WTC11 (cell line): ENCODE measurements around the gene AMOTL1. TPM values are rescaled to one million over a fixed set of nuclear protein-coding genes. Genes with fewer than 3 reads are reported as not detected.

Source experiments
- ATAC-seq: fragments of 200-7000 bp; cut with Tn5 transposase; 2 replicates; pipeline ENCODE4 v1.10.0; 2021; ENCODE audit warnings: mild to moderate bottlenecking, moderate library complexity
- CTCF ChIA-PET: fragments of 300-600 bp; sonication (Branson Sonifier 250); formaldehyde crosslinking; loops from one replicate; lab custom pipeline; 2021; ENCODE audit warnings: antibody characterized with exemption; lab: Charles Lee
- POLR2A ChIA-PET: fragments of 350-600 bp; sonication (Branson Sonifier 250); formaldehyde crosslinking; loops from one replicate; lab custom pipeline; 2021; ENCODE audit warnings: antibody characterized with exemption; lab: Charles Lee
- DNase-seq: peaks from one replicate; pipeline ENCODE4 v3.0.0; 2021; ENCODE audit warnings: low spot score
- H3K27ac Mint-ChIP-seq: 2 replicates; pipeline ENCODE4 v1.8.0; 2021; ENCODE audit warnings: mixed read lengths
- H3K27me3 Mint-ChIP-seq: 2 replicates; pipeline ENCODE4 v1.8.0; 2021; ENCODE audit warnings: low read depth, mild to moderate bottlenecking, moderate library complexity, mixed read lengths
- H3K36me3 Mint-ChIP-seq: 2 replicates; pipeline ENCODE4 v1.8.0; 2021; ENCODE audit warnings: mixed read lengths
- H3K4me1 Mint-ChIP-seq: 2 replicates; pipeline ENCODE4 v1.8.0; 2022; ENCODE audit warnings: mixed read lengths
- H3K4me3 Mint-ChIP-seq: 2 replicates; pipeline ENCODE4 v1.8.0; 2021; ENCODE audit warnings: mild to moderate bottlenecking, moderate library complexity, mixed read lengths
- H3K9me3 Mint-ChIP-seq: 2 replicates; pipeline ENCODE4 v1.8.0; 2021; ENCODE audit warnings: mixed read lengths
- AFF4 ChIP-seq: sonication (generic); formaldehyde crosslinking; IDR thresholded peaks from 2 replicates; pipeline ENCODE4 v1.8.1; 2023; ENCODE audit warnings: mild to moderate bottlenecking, missing genetic modification reagents, borderline replicate concordance
- ATF6 ChIP-seq: sonication (generic); formaldehyde crosslinking; IDR thresholded peaks from 2 replicates; pipeline ENCODE4 v1.8.1; 2023; ENCODE audit warnings: mild to moderate bottlenecking, missing genetic modification reagents
- ETV6 ChIP-seq: sonication (generic); formaldehyde crosslinking; IDR thresholded peaks from 2 replicates; pipeline ENCODE4 v1.8.1; 2022; ENCODE audit warnings: mild to moderate bottlenecking, missing genetic modification reagents
- FOXP1 ChIP-seq: sonication (generic); formaldehyde crosslinking; IDR thresholded peaks from 2 replicates; pipeline ENCODE4 v1.8.0; 2022; ENCODE audit warnings: missing genetic modification reagents, mild to moderate bottlenecking, moderate library complexity, borderline replicate concordance
- GABPB1 ChIP-seq: sonication (generic); formaldehyde crosslinking; IDR thresholded peaks from 2 replicates; pipeline ENCODE4 v1.8.1; 2023; ENCODE audit warnings: mild to moderate bottlenecking, missing genetic modification reagents
- GTF2I ChIP-seq: fragments of 250-450 bp; sonication (Bioruptor Pico); conservative IDR thresholded peaks from 2 replicates; pipeline ENCODE4 v1.4.0; 2021; ENCODE audit warnings: mild to moderate bottlenecking
- IRF1 ChIP-seq: sonication (generic); formaldehyde crosslinking; IDR thresholded peaks from 2 replicates; pipeline ENCODE4 v1.8.0; 2023; ENCODE audit warnings: missing genetic modification reagents
- KAT7 ChIP-seq: sonication (generic); formaldehyde crosslinking; IDR thresholded peaks from 2 replicates; pipeline ENCODE4 v1.8.1; 2023; ENCODE audit warnings: missing genetic modification reagents, mild to moderate bottlenecking, borderline replicate concordance
- PRDM15 ChIP-seq: sonication (generic); formaldehyde crosslinking; IDR thresholded peaks from 2 replicates; pipeline ENCODE4 v1.8.0; 2022; ENCODE audit warnings: missing genetic modification reagents
- SMAD3 ChIP-seq: sonication (generic); formaldehyde crosslinking; IDR thresholded peaks from 2 replicates; pipeline ENCODE4 v1.8.0; 2022; ENCODE audit warnings: missing genetic modification reagents, mild to moderate bottlenecking, borderline replicate concordance
- TCF7 ChIP-seq: sonication (generic); formaldehyde crosslinking; IDR thresholded peaks from 2 replicates; pipeline ENCODE4 v1.8.0; 2022; ENCODE audit warnings: mild to moderate bottlenecking, low read depth, missing genetic modification reagents, moderate library complexity
- ZNF317 ChIP-seq: sonication (generic); formaldehyde crosslinking; IDR thresholded peaks from 2 replicates; pipeline ENCODE4 v1.8.1; 2023; ENCODE audit warnings: low read depth, mild to moderate bottlenecking, moderate library complexity, missing genetic modification reagents, borderline replicate concordance
- total RNA-seq: library from RNA; stranded (reverse); gene quantifications from 3 replicates; pipeline ENCODE4 v1.2.3, GENCODE V29; 2021
- TF ChIP-seq, protein P1 (sequence below): sonication (generic); formaldehyde crosslinking; IDR thresholded peaks from 2 replicates; pipeline ENCODE4 v1.8.0; 2022; ENCODE audit warnings: mild to moderate bottlenecking, missing genetic modification reagents
- TF ChIP-seq, protein P2 (sequence below): sonication (generic); formaldehyde crosslinking; IDR thresholded peaks from 2 replicates; pipeline ENCODE4 v1.8.1; 2022; ENCODE audit warnings: missing genetic modification reagents, borderline replicate concordance
- TF ChIP-seq, protein P3 (sequence below): sonication (generic); formaldehyde crosslinking; IDR thresholded peaks from 2 replicates; pipeline ENCODE4 v1.8.0; 2022; ENCODE audit warnings: mild to moderate bottlenecking, missing genetic modification reagents
- TF ChIP-seq, protein P4 (sequence below): sonication (generic); formaldehyde crosslinking; IDR thresholded peaks from 2 replicates; pipeline ENCODE4 v1.8.1; 2022; ENCODE audit warnings: mild to moderate bottlenecking, missing genetic modification reagents, moderate library complexity, borderline replicate concordance

Gene AMOTL1
- total RNA-seq, 1 experiment from 2014 or later, result 39.8 TPM

DNA sequence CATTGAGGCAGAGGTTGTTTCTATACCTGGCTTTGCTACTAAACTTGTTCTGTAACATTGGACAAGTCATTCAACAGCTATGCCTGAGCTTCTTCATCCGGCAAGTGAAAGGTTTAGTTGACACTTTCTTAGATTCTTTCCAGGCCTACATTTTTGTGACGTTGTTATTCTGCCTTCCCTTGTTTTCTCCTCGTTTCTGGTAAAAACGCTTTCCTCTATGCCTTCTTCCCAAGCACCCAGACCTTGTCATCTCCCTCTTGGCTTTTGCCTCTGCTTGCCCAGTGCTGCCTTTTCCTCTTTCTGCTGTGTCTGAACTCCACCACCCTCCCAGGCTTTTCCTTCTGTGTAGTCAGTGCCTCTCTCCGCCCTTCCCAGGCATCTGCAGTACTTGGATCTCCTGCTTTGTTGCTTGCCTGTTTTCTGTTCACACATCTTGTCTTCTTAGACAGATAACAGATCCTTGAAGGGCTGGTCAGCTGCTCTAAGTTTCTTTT lies 1.4 kb upstream of the AMOTL1 start (continued):
- TF ChIP-seq, protein P1, sequence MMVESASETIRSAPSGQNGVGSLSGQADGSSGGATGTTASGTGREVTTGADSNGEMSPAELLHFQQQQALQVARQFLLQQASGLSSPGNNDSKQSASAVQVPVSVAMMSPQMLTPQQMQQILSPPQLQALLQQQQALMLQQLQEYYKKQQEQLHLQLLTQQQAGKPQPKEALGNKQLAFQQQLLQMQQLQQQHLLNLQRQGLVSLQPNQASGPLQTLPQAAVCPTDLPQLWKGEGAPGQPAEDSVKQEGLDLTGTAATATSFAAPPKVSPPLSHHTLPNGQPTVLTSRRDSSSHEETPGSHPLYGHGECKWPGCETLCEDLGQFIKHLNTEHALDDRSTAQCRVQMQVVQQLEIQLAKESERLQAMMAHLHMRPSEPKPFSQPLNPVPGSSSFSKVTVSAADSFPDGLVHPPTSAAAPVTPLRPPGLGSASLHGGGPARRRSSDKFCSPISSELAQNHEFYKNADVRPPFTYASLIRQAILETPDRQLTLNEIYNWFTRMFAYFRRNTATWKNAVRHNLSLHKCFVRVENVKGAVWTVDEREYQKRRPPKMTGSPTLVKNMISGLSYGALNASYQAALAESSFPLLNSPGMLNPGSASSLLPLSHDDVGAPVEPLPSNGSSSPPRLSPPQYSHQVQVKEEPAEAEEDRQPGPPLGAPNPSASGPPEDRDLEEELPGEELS (CRISPR knock-in tag), result no peak
- no peak for TF ChIP-seq ZNF317
- TF ChIP-seq, protein P2, sequence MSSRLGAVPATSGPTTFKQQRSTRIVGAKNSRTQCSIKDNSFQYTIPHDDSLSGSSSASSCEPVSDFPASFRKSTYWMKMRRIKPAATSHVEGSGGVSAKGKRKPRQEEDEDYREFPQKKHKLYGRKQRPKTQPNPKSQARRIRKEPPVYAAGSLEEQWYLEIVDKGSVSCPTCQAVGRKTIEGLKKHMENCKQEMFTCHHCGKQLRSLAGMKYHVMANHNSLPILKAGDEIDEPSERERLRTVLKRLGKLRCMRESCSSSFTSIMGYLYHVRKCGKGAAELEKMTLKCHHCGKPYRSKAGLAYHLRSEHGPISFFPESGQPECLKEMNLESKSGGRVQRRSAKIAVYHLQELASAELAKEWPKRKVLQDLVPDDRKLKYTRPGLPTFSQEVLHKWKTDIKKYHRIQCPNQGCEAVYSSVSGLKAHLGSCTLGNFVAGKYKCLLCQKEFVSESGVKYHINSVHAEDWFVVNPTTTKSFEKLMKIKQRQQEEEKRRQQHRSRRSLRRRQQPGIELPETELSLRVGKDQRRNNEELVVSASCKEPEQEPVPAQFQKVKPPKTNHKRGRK (CRISPR knock-in tag), result no peak
- no peak for TF ChIP-seq ETV6 (CRISPR knock-in tag)
- no peak for TF ChIP-seq PRDM15 (CRISPR knock-in tag)
- TF ChIP-seq GTF2I (CRISPR knock-in tag), result no peak
- TF ChIP-seq IRF1 (CRISPR knock-in tag), result no peak

GRCh38 chr11:94767291-94767690 lies 865 bp upstream of the AMOTL1 start:
- Mint-ChIP-seq H3K9me3 (peaks cover 5% of the 10 kb centered on the region), H3K4me1 (peaks cover 46% of the 10 kb centered on the region), H3K27ac (no peak overlapping the region), H3K27me3 (peaks cover 28% of the 10 kb centered on the region), H3K36me3 (peaks cover 5% of the 10 kb centered on the region), H3K4me3 (no peak overlapping the region; the same call in 1 of the 2 replicates)
- DNase-seq (no peak), ATAC-seq (no peak)
- POLR2A ChIA-PET, result interaction anchor here (0.5 to 1.1 kb wide), 2 partner anchors 13 to 112 kb away, joined by 3 read pairs; no protein-coding TSS in a partner anchor
- CTCF ChIA-PET, result interaction anchor here (1.0 to 2.6 kb wide), 4 partner anchors 10 to 144 kb away, joined by 3 to 12 read pairs (median 4); no protein-coding TSS in a partner anchor
- no peak for TF ChIP-seq SMAD3 (CRISPR knock-in tag)
- no peak for TF ChIP-seq TCF7 (CRISPR knock-in tag)
- TF ChIP-seq, protein P3, sequence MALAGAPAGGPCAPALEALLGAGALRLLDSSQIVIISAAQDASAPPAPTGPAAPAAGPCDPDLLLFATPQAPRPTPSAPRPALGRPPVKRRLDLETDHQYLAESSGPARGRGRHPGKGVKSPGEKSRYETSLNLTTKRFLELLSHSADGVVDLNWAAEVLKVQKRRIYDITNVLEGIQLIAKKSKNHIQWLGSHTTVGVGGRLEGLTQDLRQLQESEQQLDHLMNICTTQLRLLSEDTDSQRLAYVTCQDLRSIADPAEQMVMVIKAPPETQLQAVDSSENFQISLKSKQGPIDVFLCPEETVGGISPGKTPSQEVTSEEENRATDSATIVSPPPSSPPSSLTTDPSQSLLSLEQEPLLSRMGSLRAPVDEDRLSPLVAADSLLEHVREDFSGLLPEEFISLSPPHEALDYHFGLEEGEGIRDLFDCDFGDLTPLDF (CRISPR knock-in tag), result no peak
- TF ChIP-seq FOXP1 (CRISPR knock-in tag), result no peak
- TF ChIP-seq ATF6 (CRISPR knock-in tag), result no peak
- TF ChIP-seq, protein P4, sequence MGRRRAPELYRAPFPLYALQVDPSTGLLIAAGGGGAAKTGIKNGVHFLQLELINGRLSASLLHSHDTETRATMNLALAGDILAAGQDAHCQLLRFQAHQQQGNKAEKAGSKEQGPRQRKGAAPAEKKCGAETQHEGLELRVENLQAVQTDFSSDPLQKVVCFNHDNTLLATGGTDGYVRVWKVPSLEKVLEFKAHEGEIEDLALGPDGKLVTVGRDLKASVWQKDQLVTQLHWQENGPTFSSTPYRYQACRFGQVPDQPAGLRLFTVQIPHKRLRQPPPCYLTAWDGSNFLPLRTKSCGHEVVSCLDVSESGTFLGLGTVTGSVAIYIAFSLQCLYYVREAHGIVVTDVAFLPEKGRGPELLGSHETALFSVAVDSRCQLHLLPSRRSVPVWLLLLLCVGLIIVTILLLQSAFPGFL (CRISPR knock-in tag), result no peak
- TF ChIP-seq, protein P2 (CRISPR knock-in tag), result no peak
- TF ChIP-seq KAT7 (CRISPR knock-in tag), result no peak
- no peak for TF ChIP-seq GABPB1 (CRISPR knock-in tag)
- TF ChIP-seq AFF4 (CRISPR knock-in tag), result no peak
